GM15510 (cell line): ENCODE measurements around the gene LDLRAD3.

Source experiments
- POLR2A ChIP-seq: IDR thresholded peaks from 3 replicates; pipeline ENCODE4 v1.6.1; 2011; ENCODE audit warnings: borderline replicate concordance; ENCODE audit not compliant: insufficient read length; ENCODE audit errors: extremely low read depth

Gene LDLRAD3

DNA sequence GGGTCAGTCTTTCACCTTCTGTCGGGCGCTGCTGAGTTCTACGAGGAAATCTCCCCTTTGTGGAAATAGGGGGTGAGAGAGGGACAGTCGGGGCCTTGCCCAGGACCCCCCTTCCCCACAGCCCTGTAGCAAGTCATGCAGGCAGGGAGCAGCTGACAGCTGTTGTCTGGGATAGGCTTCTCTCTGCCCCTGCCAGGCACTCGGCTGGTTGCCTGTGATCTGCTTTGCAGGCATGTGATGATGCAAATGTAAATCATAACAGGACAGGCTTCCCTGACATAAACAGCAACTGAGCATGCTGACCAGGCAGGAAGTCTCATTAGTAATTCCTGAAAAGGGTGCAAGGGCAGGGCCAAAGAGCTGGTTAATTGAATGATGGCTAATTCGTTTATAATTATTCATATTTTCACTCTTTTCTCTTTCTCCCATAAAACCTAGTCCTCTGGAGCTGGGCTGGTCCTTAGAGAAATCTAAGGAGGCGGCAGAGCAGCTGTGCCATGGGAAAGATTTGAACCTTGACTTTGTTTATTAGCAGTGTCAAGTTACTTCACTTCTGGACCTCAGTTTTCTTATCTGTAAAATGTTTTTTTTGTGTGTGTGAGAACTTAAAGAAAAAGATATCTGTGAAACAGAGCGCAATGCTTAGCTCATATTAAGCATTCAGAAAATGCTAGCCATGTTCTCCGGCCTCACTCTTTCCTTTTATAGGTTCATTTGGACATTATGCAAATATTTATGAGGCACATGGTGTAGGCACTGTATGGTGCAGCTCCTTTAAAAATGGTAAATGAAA is 129.7 kb downstream of the LDLRAD3 start:
- TF ChIP-seq POLR2A = no peak

DNA sequence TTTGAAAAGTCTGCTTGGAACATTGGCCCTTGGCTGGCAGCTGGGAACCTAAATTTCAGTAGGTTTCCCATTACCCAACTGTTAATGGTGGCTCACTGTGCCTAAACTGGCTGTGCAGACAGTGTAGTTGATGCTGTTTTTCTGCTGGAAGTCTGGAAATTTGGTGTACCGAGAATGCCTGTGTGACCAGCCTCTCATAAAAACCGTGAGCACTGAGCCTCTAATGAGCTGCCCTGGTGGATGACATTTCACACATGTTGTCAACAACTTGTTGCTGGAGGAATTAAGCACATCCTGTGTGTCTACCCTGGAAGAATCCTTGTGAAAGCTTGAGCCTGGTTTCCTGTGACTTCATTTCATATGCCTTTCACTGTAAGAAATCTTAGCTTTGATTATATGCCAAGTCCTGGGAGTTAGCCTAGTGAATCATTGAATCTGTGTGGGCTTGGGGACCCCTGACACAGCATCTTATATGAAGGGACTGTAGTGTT is 131.1 kb downstream of the LDLRAD3 start:
- TF ChIP-seq POLR2A = no peak

GRCh38 chr11:36077368-36077767 is 133.5 kb downstream of the LDLRAD3 start:
- TF ChIP-seq POLR2A = no peak

- TF ChIP-seq POLR2A = no peak
These were observed 134.2 kb downstream of the LDLRAD3 start for GRCh38 chr11:36077886-36078685.

- TF ChIP-seq POLR2A = no peak
These were observed 134.8 kb downstream of the LDLRAD3 start for GRCh38 chr11:36078686-36079055.

- TF ChIP-seq POLR2A = no peak
These were observed 136.2 kb downstream of the LDLRAD3 start for GRCh38 chr11:36079878-36080675.

- TF ChIP-seq POLR2A = no peak
These were observed 137.5 kb downstream of the LDLRAD3 start for GRCh38 chr11:36081274-36081945.

DNA sequence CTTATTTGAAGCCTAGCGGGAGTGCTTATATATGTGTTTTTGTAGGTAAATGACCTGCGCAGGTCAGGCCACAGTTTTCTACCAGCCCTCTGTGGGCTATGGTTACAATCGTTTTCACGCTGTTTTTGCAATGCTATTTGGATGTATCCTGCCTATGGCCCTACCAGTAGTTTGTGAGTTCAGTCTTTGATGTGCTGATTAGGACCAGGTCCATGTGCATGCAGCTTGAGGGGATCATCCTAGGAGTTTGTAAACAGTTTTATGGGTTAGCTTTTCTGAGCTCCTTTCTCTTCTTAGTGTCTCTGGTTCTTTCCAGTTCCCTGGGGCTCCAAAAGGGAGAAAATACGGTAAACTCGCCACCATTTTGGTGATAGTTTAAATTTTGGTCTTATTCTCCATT is 142.5 kb downstream of the LDLRAD3 start:
- TF ChIP-seq POLR2A = no peak

- TF ChIP-seq POLR2A = no peak
These were observed 144.6 kb downstream of the LDLRAD3 start for GRCh38 chr11:36088266-36088972.

DNA sequence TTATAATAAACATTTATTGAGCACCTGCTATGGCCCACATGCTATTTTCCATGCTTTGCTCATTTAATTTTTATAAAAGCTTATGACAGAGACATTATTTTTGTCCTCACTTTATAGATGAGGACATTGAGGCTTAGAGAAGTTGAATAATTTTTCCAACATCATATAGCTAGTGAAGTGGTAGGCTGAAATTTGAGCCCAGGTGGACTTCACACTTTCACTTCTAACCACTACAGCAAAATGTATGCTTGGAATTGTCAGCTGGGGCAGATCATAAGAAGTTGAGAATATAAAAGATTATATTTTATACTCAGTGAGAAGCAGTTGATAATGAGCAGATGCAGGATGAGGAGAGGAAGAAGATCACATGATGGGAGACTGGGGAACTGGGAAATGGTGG is 146.1 kb downstream of the LDLRAD3 start:
- no peak for TF ChIP-seq POLR2A

DNA sequence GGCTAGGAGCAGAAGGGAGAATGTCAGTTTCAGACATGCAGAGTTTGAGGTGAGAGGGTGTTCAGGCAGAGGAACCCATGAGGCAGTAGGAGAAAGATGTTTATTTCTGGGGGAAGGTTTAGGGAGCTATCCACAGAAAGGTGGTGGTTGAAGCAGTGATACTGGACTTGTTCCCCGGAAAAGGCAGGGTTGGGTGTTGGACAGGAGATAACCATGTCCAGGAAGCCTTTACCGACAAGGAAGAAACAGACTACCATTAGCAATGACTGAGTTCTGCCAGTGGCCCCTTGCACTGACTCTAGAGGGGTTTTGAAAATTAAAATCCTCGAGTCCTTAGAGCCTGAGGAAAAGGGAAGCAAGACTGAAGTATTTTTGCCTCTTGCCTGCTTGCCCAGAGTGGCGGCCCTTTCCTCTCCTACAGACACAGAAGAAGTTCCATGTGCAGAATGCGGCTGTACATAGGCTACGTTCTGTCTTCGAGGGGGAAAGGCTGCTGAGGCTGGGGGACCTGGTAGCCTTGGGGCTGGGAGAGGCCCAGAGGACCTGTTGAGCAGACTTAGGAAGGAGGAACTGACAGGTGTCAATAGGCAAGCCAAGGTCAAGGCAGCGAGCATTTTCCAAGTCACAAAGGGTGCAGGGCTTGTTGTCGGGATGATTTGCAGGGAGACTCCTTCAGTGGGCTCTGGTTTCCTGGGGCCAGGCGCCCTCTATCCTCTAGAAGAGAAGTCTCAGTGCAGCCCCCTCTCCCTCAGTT is 146.7 kb downstream of the LDLRAD3 start:
- TF ChIP-seq POLR2A = no peak

- no peak for TF ChIP-seq POLR2A
These were observed 147.5 kb downstream of the LDLRAD3 start for GRCh38 chr11:36091256-36091811.

- no peak for TF ChIP-seq POLR2A
These were observed 148.6 kb downstream of the LDLRAD3 start for GRCh38 chr11:36092314-36093030.

GRCh38 chr11:36093548-36093947 is 149.7 kb downstream of the LDLRAD3 start:
- TF ChIP-seq POLR2A = no peak
